ENCODE data around the gene KRT6A.

KRT6A gene

GRCh38 chr12:52438305-52439301, 54.5 kb downstream of the KRT6A start:
- in situ Hi-C loops (cut with HindIII; ENCODE audit: low sequenced_read_pairs) = no loop called here

GRCh38 chr12:52437508-52437907, 55.5 kb downstream of the KRT6A start:
- in situ Hi-C loops (cut with HindIII; ENCODE audit: low sequenced_read_pairs) = no loop called here

Data from endothelial cell of hepatic sinusoid (primary cell).